Loucy (cell line): ENCODE results near the gene LRFN4.

Source experiments
- H2AFZ ChIP-seq: fragments of 200-600 bp; sonication (generic); 2 replicates; pipeline ENCODE4 v1.6.0; 2016; ENCODE audit warnings: antibody characterized with exemption, mild to moderate bottlenecking, low read length, moderate library complexity
- H3F3A ChIP-seq: fragments of 200-600 bp; 2 replicates; pipeline ENCODE4 v1.6.0; 2016; ENCODE audit warnings: antibody characterized with exemption, low read depth, mild to moderate bottlenecking
- H3K27me3 ChIP-seq: fragments of 200-600 bp; sonication (generic); 2 replicates; pipeline ENCODE4 v1.6.1; 2014; ENCODE audit warnings: low read length, mild to moderate bottlenecking; ENCODE audit not compliant: insufficient read depth, poor library complexity, severe bottlenecking
- H3K36me3 ChIP-seq: fragments of 200-600 bp; sonication (generic); 2 replicates; pipeline ENCODE4 v1.6.1; 2016; ENCODE audit warnings: low read length; ENCODE audit not compliant: insufficient read depth
- H3K4me1 ChIP-seq: fragments of 200-600 bp; sonication (generic); 2 replicates; pipeline ENCODE4 v1.5.1; 2014; ENCODE audit warnings: low read length, mild to moderate bottlenecking; ENCODE audit not compliant: insufficient read depth, poor library complexity, severe bottlenecking
- H3K4me2 ChIP-seq: fragments of 200-600 bp; sonication (generic); 2 replicates; pipeline ENCODE4 v1.6.0; 2014; ENCODE audit warnings: antibody characterized with exemption, low read length, low read depth, mild to moderate bottlenecking; ENCODE audit not compliant: poor library complexity, severe bottlenecking
- H3K4me3 ChIP-seq: fragments of 200-600 bp; sonication (generic); 2 replicates; pipeline ENCODE4 v1.5.1; 2014; ENCODE audit warnings: low read length, mild to moderate bottlenecking, mixed read lengths; ENCODE audit not compliant: poor library complexity, severe bottlenecking
- H3K79me2 ChIP-seq: fragments of 200-600 bp; sonication (generic); 2 replicates; pipeline ENCODE4 v1.6.1; 2014; ENCODE audit warnings: low read length; ENCODE audit not compliant: insufficient read depth
- H3K9ac ChIP-seq: fragments of 200-600 bp; sonication (generic); 2 replicates; pipeline ENCODE4 v1.6.0; 2014; ENCODE audit warnings: mild to moderate bottlenecking, low read depth, low read length, moderate library complexity; ENCODE audit not compliant: poor library complexity, severe bottlenecking
- H3K9me2 ChIP-seq: fragments of 200-600 bp; sonication (generic); replicated peaks from 2 replicates; pipeline ENCODE4 v1.6.1; 2016; ENCODE audit warnings: low read depth, low read length, mixed read lengths
- H3K9me3 ChIP-seq: fragments of 200-600 bp; sonication (generic); 2 replicates; pipeline ENCODE4 v1.6.1; 2014; ENCODE audit warnings: mild to moderate bottlenecking, antibody characterized with exemption, low read length, low read depth; ENCODE audit not compliant: insufficient read depth
- H4K20me1 ChIP-seq: fragments of 200-600 bp; sonication (generic); 2 replicates; pipeline ENCODE4 v1.6.0; 2014; ENCODE audit warnings: antibody characterized with exemption, low read length, mild to moderate bottlenecking; ENCODE audit not compliant: insufficient read depth, poor library complexity, severe bottlenecking
- EZH2phosphoT487 ChIP-seq: fragments of 200-600 bp; IDR thresholded peaks from 2 replicates; pipeline ENCODE4 v1.6.1; 2018; ENCODE audit warnings: antibody characterized with exemption, mild to moderate bottlenecking, moderate library complexity, borderline replicate concordance
- TF ChIP-seq, protein P1 (sequence below): fragments of 200-600 bp; sonication (generic); conservative IDR thresholded peaks from 2 replicates; pipeline ENCODE4 v1.5.1; 2014; ENCODE audit warnings: mild to moderate bottlenecking, antibody characterized with exemption, low read length

LRFN4 gene

DNA sequence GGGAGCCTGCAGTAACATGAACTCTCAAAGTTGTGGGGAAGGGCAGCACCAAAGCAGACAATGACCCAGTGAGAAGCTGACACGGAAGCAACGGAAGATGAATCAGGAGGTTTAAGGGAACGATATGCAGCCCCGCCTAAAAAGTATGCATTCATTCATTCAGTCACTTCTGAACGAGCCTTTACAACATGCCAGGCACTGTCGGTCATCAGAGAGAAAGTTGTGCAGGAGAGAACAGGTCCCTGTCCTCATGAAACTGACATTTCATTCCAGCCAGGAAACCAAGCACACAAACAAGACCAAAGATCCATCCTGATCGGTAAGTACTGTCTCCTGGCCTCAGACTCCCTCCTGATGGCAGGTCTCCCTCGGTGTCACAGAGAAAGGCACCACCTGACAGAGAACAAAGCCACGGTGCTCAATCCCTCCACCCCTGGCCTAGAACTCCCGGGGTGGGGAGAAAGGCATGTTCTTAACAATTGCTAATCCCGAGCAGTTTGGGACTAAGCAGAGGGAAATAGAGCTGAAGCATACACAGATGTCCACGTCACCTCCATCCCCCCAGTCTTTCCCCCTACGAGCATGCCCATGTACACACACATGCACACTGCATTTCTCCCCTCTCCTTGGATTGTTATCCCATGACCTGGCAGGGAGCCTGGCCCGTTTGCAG, 49.3 kb downstream of the LRFN4 start:
- no peak overlapping the region for H3K4me3 ChIP-seq
- no peak for TF ChIP-seq EZH2phosphoT487
- TF ChIP-seq, protein P1, sequence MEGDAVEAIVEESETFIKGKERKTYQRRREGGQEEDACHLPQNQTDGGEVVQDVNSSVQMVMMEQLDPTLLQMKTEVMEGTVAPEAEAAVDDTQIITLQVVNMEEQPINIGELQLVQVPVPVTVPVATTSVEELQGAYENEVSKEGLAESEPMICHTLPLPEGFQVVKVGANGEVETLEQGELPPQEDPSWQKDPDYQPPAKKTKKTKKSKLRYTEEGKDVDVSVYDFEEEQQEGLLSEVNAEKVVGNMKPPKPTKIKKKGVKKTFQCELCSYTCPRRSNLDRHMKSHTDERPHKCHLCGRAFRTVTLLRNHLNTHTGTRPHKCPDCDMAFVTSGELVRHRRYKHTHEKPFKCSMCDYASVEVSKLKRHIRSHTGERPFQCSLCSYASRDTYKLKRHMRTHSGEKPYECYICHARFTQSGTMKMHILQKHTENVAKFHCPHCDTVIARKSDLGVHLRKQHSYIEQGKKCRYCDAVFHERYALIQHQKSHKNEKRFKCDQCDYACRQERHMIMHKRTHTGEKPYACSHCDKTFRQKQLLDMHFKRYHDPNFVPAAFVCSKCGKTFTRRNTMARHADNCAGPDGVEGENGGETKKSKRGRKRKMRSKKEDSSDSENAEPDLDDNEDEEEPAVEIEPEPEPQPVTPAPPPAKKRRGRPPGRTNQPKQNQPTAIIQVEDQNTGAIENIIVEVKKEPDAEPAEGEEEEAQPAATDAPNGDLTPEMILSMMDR, result no peak
- H3K9ac ChIP-seq, result no peak overlapping the region
- no peaks in the 10 kb centered on the region for H3K79me2 ChIP-seq
- H4K20me1 ChIP-seq, result no peaks in the 10 kb centered on the region
- no peak overlapping the region for H2AFZ ChIP-seq
- no peaks in the 10 kb centered on the region for H3K36me3 ChIP-seq
- no peaks in the 10 kb centered on the region for H3K9me3 ChIP-seq
- H3K27me3 ChIP-seq, result no peaks in the 10 kb centered on the region
- no peaks in the 10 kb centered on the region for H3K4me1 ChIP-seq
- no peaks in the 10 kb centered on the region for H3K9me2 ChIP-seq
- no peaks in the 10 kb centered on the region for H3F3A ChIP-seq
- no peak overlapping the region for H3K4me2 ChIP-seq

DNA sequence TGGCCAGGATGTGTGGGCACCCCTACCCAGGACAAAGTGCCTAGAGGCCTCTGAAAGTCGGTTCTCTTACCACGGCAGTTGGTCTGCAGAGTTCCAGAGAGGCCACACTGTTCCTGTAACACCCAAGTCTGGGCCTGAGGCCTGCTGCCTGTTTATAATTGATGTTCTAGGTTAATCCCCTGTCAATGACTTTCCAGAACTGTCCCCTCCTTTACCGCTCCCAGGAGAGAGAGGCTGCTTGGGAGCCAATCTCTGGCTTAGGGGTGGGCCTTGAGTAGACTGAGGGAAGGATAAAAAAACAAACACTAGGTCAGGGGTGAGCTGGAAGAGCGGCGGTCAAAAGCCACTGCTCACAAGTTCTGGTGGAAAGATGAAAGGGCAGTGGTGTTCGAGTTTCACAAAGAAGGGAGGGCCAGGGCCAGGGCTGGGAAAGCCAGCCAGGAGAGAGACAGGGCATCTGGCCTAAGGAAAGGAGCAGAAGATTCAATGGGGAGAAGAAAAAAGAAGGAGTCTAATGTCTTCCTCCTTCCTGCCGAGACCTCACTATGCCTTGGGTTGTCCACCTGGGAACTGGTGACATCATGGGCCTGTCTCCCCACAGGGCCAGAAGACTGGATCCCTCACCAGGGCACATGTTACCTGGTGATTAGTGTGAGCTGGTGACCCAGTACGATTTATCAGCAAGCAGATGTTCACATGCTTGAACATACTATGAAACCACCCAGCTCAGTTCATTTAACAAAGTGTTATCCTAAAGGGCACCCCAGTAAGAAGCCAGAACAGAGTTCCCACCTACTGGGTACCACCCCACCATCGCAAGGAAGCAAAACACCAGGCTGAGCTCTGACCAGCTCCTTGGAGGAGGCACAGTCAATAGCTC, 51.1 kb downstream of the LRFN4 start:
- no peaks in the 10 kb centered on the region for H3K9me3 ChIP-seq
- TF ChIP-seq, protein P1, result no peak
- TF ChIP-seq EZH2phosphoT487, result no peak
- H4K20me1 ChIP-seq, result no peaks in the 10 kb centered on the region
- no peaks in the 10 kb centered on the region for H3K79me2 ChIP-seq
- no peaks in the 10 kb centered on the region for H3K9me2 ChIP-seq
- no peak overlapping the region for H2AFZ ChIP-seq
- no peaks in the 10 kb centered on the region for H3K4me1 ChIP-seq
- no peaks in the 10 kb centered on the region for H3K36me3 ChIP-seq
- no peak overlapping the region for H3K4me2 ChIP-seq
- no peaks in the 10 kb centered on the region for H3F3A ChIP-seq
- H3K27me3 ChIP-seq, result no peaks in the 10 kb centered on the region
- H3K9ac ChIP-seq, result no peak overlapping the region
- no peak overlapping the region for H3K4me3 ChIP-seq

DNA sequence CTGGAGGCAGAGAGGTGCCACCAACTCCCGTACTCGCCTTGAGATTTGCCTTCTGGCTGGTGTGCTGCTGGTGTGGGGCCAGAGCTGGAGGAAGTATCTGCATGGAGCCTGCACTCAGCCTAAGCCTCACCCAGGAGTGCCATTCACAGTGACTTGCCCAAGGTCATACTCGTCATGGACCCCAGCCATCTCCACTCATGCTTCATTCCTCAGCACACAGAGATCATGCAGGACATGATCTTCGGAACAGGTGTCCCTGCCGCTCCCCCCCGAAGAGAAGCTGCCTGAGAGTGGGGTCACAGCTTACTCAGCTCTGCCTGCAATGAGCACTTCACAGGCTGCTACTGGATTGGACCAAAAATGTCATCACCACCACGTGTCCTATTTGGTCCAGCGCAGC, 52.3 kb downstream of the LRFN4 start:
- Histone ChIP-seq H3K36me3 (no peaks in the 10 kb centered on the region), H3K4me1 (no peaks in the 10 kb centered on the region)

More for the DNA sequence above, 52.3 kb downstream of the LRFN4 start:
- no peaks in the 10 kb centered on the region for H3K9me3 ChIP-seq
- no peaks in the 10 kb centered on the region for H3K9me2 ChIP-seq
- H4K20me1 ChIP-seq, result no peaks in the 10 kb centered on the region
- H3K27me3 ChIP-seq, result no peaks in the 10 kb centered on the region
- H2AFZ ChIP-seq, result no peak overlapping the region
- no peaks in the 10 kb centered on the region for H3K79me2 ChIP-seq
- H3K4me3 ChIP-seq, result no peak overlapping the region
- H3K9ac ChIP-seq, result no peak overlapping the region
- H3F3A ChIP-seq, result no peaks in the 10 kb centered on the region
- no peak overlapping the region for H3K4me2 ChIP-seq
- TF ChIP-seq, protein P1, result no peak
- no peak for TF ChIP-seq EZH2phosphoT487
